Activated CD4-positive, CD25-positive, alpha-beta regulatory T cell treated with anti-CD3 and anti-CD28 coated beads, Interleukin-2, amount 50 U/mL, for 24 hours (primary cell): ENCODE data around the gene SCT.

Source experiments
- ATAC-seq, 2 donors: fragments of 150-1000 bp; cut with Tn5 transposase; one replicate each; pipeline ENCODE4 v1.10.0; 2021; ENCODE audit warnings: mild to moderate bottlenecking in 1 of 2, moderate library complexity in 1 of 2

Gene SCT

DNA sequence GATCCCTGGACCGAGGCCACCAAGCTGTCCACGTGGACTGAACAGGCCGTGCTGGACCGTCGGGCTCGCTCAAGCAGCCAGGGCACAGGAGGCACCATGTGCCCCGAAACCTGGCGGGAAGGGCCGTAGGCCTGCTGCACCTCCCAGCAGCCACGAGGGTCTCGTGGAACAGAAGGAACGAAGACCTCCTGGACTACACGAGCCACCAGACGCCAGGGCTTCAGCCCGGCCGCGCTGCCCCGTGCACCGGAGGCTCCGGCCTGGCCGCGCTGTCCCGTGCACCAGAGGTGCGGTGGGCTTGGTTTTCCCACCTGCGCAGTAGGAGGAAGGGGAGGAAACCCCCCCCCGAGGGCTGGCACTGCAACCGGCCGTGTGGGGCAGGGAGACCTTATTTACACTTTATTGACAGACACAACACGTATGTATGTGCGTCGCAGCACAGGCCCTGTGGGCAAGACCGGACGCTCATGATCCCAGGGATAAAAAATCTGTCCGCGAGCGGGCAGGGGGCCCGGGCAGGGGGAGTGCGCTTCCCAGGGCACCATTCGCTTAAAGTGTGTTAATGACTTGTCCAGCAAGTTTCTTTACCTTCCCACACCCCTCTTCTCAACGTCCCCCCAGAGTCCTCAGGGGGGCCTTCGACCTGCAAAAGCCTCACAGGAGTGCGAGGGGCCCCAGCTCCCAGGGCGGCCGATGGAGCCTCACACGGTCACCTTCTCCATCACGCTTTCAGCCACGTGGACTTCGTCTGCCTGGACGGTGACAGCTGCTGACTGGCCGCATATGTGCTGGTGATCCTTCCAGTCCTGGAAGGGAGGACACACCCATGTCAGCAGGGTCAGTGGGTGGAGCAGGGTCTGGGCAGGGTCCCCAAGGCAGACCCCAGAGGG lies 17.1 kb upstream of the SCT start:
- no peak for ATAC-seq

DNA sequence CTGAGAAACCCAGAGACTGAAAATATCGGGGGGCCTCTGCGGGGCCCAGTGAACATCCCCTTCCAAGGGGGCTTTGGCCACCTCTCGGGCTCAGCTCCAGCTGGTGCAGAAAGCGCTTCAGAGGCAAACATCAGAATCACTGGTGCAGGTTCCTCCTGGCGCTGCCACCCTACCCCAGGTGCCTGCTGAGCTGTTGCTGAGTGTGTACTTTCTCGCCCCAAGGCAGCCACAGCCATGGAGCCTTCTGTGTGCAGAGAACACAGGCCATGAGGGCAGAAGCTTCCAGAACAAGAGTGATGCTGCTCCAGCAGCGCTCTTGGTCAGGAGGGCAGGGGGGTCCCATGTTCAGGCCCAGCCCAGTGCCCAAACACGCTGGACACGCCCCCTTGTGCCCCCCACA lies 16.4 kb upstream of the SCT start:
- ATAC-seq: no peak

DNA sequence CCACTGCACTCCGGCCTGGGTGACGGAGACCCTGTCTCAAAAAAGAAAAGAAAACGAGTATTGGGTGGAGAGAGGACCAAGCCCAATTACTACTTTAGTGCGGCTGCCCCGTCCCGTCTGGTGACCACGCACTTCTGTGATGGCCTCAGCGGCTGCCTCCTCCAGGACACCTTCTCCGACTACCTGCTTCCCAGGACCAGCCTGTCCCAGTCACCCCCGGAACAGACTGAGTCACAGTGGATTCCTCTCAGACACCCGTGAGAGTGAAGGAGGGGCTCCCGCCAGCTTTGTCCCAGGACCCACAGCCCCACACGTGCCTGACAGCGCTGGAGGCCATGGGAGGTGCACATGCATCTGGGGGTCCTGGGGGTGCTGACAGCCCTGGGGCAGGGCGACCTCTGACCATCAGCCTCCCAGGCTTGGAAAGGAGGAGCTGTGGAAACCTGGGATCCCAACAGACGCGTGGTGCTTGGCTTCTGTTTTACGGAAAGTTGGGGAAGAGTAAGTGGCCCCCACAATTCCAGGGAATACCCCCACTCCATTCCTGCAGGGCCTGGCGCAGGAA lies 14.9 kb upstream of the SCT start:
- ATAC-seq: no peak

DNA sequence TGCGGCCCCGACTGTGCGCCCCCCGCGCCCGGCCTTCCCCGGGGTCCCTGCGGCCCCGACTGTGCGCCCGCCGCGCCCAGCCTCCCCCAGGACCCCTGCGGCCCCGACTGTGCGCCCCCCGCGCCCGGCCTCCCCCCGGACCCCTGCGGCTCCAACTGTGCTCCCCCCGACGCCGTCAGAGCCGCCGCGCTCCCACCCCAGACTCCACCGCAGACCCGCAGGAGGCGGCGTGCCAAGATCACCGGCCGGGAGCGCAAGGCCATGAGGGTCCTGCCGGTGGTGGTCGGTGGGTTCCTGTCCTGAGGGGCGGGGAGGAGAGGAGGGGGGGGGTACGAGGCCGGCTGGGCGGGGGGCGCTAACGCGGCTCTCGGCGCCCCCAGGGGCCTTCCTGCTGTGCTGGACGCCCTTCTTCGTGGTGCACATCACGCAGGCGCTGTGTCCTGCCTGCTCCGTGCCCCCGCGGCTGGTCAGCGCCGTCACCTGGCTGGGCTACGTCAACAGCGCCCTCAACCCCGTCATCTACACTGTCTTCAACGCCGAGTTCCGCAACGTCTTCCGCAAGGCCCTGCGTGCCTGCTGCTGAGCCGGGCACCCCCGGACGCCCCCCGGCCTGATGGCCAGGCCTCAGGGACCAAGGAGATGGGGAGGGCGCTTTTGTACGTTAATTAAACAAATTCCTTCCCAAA lies 13.2 kb upstream of the SCT start:
- no peak for ATAC-seq

DNA sequence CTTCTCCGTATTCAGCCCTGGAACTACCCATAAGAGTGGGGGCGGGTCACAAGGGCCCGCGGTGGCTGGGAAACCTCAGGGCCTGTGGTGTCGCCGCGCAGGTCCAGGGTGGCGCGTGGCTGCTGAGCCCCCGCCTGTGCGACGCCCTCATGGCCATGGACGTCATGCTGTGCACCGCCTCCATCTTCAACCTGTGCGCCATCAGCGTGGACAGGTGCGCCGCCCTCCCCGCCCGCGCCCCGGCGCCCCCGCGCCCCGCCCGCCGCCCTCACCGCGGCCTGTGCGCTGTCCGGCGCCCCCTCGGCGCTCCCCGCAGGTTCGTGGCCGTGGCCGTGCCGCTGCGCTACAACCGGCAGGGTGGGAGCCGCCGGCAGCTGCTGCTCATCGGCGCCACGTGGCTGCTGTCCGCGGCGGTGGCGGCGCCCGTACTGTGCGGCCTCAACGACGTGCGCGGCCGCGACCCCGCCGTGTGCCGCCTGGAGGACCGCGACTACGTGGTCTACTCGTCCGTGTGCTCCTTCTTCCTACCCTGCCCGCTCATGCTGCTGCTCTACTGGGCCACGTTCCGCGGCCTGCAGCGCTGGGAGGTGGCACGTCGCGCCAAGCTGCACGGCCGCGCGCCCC lies 12.5 kb upstream of the SCT start:
- ATAC-seq: no peak

DNA sequence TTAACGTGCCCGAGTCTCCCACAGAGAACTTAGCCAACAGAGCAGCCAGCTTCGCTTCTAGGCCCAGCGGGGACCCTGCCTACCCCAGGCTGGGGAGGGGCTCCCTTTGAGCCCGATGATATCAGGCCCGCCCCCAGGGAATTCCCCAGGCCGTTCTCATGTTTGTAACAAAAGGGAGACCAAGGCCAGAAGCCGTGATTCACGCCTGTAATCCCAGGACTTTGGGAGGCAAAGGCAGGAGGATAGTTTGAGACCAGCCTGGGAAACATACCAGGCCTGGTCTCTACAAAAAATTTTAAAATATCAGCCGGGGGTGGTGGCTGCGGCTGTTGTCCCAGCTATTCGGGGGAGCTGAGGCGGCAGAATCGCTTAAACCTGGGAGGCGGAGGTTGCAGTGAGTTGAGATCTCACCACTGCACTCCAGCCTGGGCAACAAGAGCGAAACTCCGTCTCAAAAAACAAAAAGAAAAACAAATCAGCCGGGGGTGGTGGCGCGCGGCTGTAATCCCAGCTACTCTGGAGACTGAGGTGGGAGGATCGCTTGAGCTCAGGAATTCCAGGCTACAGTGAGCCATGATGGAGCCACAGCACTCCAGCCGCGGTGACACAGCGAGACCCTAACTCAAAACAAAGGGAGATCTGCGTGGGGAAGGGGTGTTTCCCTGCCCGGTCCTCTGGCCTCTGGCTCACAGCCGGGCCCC lies 11.8 kb upstream of the SCT start:
- no peak for ATAC-seq

DNA sequence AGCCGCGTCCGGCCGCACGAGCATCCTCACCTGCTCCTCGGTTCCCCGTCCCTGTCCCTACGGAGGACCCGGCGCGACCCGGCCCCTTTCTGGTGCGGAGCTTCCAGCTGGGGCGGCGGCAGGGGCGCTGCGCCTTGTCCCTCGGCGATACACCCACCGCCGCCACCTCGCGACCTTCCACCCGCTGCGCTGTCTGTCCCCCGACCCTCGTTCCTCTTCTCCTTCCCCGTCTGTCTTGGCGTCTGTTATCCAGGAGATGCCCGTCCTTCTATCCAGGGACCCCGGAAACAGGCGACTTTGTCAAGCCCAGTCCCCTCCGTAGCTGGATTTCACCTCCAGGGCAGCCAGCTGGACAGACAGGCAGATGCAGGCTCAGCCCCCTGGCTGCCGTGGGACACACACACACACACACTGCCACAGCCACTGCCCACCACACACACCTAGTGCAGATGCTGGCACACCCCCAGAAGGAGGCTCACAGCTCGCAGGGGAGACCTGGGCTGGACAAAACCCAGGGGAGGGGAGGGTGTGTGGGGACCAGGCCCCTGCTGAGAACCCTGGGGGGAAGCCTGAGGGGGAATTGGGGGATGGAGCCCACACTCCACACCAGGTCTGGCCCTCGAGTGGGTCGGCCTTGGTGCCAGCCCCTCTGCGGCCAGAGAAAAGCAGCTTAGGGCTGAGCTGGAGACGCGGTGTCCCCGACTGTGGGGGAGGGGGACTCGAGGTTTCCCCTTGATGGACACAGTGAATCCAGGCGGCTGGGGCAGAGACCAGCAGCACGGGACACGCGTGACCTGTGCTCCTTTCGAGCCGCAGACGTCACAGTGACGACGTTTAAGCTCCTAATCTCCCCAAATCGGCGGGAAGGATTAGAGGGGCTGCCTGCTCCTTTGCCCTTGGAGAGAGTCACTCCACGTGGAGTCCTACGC lies 10.9 kb upstream of the SCT start:
- no peak for ATAC-seq

DNA sequence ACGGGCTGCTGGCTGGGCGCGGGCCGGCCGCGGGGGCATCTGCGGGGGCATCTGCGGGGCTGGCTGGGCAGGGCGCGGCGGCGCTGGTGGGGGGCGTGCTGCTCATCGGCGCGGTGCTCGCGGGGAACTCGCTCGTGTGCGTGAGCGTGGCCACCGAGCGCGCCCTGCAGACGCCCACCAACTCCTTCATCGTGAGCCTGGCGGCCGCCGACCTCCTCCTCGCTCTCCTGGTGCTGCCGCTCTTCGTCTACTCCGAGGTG lies 10.3 kb upstream of the SCT start:
- no peak for ATAC-seq

DNA sequence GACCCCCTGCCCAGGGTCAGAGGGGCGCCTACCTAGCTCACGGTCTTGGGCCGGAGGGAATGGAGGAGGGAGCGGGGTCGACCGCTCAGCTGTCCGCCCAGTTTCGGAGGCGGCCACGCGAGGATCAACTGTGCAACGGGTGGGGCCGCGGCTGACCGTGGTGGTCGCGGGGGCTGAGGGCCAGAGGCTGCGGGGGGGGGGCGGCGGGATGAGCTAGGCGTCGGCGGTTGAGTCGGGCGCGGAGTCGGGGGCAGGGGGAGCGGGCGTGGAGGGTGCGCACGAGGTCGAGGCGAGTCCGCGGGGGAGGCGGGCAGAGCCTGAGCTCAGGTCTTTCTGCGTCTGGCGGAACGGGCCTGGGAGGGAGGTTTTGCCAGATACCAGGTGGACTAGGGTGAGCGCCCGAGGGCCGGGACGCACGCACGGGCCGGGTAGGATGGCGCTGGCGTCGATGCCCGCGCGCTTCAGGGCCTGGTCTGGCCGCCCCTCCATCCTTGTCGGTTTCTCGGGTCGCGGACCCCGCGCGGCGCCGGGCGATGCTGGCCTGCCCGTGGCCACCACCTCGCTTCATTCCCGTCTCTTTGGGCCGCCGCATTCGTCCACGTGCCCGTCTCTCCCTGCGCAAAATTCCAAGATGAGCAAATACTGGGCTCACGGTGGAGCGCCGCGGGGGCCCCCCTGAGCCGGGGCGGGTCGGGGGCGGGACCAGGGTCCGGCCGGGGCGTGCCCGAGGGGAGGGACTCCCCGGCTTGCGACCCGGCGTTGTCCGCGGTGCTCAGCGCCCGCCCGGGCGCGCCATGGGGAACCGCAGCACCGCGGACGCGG lies 9.7 kb upstream of the SCT start, which contains the start of gene DRD4:
Gene DRD4 (plus strand): TSS at position 759 of the 822 bp plus-strand sequence. CDS start 36 bp downstream, at position 795.
- no peak for ATAC-seq

DNA sequence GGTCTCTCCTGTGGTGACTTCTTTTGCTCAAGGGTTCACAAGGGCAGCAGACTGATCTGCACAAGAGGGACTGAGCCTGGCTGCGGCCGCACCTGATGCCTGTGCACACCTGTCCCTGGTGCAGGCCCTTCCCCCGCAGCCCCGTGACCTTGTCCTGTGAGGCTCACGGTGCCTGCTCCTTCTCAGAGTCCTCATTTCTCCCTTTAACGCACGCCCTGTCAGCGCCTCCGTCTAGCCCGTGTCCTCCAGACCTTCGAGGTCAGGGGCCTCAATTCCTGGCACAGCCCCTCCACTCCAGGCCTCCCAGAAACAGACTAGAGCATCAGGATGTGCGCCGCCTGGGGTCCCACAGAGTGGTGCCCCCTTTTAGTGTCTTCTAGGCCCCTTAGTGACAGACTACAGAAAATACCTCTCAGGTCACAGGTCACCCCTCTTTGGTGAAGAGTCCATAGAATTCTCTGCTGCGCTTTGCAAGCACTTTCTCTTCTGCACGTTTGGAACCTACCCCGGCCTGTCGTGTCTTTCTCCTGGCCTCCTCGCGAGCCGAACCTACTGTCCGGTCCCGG lies 9.0 kb upstream of the SCT start:
- ATAC-seq: no peak

DNA sequence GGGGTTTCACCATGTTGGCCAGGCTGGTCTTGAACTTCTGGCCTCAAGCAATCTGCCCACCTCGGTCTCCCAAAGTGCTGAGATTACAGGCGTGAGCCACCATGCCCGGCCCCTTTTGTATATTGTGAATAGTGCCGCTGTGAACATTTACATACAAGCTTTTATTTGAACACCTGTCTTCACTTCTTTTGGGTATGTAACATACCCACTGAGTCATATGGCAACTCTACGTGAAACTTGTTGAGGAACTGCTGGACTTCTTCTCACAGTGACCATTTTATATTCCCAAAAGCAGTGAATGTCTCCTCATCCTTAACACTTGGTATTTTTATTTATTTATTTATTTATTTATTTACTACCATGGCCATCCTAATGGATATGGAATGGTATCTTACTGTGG lies 3.9 kb upstream of the SCT start:
- ATAC-seq: no peak

DNA sequence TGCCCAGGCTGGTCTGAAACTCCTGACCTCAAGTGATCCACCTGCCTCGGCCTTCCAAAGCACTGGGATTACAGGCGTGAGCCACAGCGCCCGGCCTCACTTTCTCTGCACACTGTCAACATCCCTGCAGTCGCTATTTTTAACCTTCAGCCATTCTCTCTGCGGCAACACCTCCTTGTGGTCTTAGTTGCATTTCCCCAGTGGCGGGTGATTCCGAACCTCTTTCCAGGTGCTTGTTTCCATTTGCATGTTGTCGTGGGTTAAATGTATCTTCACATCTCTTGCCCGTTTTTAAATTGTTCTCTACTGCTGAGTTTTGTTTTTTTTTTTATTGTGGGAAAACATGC lies 2.2 kb upstream of the SCT start:
- no peak for ATAC-seq

DNA sequence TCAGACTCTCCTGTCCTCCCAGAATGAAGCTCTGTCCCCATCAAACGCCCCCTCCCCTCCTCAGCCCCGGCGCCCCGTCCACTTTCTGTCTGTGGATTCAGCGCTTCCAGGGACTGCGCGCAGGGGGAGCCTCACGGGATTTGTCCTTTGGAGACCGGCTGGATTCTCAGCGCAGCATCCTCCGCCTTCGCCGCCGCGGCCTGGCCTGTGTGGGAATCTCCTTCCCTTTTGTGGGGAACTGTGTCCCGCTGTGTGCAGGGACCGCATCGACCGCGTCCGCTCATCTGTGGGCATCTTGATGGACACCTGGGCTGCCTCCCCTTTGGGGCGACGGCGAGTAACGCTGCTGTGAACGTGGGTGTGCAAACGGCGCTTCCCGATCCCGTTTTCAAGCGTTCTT lies 1.1 kb upstream of the SCT start:
- no peak for ATAC-seq

DNA sequence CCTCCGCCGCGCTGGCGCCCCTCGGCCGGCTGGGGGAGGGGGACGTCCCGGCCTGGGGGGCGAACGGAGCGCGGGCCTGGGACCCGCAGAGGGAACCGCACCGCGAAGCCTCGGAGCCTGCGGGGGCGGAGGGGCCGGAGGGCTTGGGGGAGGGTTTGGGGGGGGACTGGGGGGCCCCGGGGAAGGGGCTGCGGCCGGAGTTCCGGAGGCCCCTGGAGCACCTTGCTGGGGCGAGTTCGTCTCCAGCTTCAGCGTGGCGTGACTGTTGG lies 261 bp upstream of the SCT start:
- no peak for ATAC-seq

DNA sequence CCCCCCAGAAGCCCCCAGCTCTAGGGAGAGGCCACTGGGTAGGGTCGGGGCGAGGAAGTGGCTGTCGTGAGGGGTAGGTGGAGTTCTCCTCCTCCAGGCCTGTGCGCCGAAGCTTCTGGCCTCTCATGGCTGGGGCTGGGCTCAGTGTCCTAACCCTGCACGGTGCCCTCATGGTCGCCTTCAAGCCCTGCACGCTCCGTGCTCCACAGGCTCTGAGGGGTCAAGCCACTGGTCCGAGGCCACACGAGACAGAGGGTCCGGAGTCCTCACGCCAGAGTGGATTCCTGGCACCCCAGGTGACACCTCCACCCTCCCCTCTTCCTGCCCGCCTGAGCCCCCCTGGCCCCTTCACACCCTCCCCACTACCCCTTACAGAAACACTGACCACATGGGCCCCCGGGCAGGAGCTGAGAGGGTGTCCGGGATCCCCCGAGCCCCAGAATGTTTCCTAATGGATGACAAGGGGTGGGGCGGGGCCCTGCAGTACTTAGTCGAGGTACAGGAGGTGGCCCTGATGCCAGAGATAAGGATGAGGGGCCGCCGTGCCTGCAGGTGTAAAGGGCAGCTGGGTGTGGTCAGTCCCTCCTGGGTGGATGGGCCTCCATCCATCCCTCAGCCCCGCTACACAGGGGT lies 1.2 kb downstream of the SCT start:
- no peak for ATAC-seq

DNA sequence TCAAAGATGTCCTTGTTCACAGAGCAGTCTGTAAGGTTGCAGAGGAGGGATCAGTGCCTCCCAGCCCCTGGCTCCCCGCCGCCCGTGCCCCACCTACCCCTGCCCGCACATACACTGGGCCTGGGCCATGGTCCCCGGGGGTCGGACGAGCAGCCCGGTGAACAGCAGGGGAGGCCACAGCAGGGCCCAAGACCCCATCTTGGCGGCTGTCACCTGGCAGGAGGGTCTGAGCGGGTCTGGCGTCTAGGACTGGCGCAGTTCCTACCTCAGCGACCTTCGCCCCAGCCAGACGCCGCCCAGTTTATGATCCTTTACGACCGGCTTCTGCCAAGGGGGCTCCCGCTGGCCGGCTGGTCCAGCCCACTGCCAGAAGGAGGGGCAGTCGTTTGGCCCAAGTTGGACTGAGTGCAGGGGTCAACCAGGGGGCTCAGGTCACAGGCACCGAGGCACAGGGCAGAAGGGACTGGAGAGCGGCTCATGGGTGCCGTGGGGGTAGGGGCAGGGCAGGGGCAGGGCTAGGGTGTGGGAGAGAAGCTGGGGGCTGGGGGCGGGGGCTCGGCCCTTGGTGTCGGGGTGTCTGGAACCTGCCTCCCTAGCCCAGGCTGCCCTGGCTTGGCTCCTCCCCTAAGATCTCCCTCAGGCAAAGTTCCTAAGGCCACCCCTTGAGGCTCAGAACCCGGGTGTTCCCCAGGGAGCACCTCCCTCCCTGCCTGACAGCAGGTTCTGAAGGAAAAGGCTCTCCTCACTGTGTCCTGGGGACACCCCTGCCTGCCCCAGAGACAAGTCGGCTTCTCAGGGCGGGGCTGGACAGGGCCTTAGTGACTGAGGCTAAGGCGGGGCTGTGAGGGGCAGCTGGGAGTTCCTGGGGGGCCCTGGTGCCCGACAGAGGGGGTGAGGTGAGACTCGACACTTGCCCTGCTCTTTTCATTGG lies 2.0 kb downstream of the SCT start, which contains the start of gene CDHR5:
Gene CDHR5 (minus strand): TSS at position 251 of the 931 bp plus-strand sequence. CDS start 53 bp downstream, at position 198.
- ATAC-seq: no peak

DNA sequence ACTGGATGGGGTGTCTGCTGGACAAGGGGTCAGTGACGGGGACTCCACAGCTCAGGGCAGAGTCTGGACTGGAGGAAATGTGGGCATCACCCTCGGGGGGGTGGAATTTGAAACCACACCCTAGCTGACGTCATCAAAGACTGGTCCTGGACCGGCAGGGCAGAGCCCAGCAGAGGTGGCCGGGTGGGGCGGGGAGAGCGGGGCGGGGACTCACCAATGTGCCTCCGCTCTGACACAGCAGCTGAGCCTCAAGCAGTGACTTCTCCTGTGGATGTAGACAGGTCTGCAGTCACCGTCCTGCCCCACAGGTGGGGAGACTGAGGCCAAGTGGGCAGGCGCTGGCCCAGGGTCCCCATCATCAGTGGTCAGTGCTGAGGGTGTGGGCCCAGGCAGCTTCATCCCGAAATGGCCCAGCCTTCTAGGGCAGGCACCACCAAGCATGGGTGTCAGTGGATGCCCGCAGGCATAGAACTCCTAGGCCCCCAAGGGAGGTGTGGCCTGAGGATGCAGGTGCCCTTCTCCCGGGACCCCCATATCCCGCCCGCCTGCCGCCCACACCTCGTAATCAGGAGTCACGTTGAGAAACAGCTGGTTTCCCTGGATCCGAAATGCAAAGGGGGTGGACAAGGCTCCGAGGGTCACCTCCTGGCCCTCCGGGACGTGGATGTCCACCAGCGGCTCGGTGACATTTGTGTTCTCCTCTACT lies 2.8 kb downstream of the SCT start:
- ATAC-seq: no peak

DNA sequence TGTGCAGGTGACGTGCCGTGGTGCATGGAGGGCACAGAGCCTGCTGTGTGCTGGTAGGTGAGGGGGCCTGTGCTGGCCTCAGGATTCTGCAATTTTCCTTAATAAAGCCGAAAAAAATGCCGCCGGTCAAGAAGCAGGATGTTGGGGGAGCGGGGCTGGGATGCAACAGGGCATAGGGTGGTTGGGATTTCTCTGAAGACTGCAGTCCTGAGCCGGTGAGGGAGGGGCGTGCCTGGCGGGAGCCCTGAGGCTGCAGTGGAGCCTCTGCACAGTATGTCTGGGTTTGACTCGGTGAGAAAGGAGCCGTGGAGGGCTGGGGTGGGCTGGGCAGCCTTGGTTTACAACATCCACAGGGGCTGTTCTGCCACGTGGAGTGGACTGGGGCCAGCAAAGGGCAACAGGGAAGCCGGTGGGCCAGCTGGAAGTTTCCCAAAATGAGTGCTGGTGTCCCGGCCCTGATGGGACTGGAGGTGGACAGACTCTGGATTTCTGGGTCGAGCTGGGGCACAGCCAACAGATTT lies 3.6 kb downstream of the SCT start:
- ATAC-seq: no peak
